Breast epithelium (tissue), 3 donors: ENCODE measurements around the gene DR1.
"Not testable (repeated sequence)": the region's sequence is repeated elsewhere in the genome, so short reads cannot be mapped to it uniquely, and the experiment has no call there.

Source experiments
- CTCF ChIP-seq, 3 donors: fragments of 450-650 bp; IDR thresholded peaks; one replicate each; pipeline ENCODE4 v1.5.1; 2016 to 2017; ENCODE audit warnings: antibody characterized with exemption in 3 of 3, mild to moderate bottlenecking in 3 of 3, moderate library complexity in 3 of 3
- POLR2A ChIP-seq: fragments of 450-650 bp; IDR thresholded peaks from one replicate; pipeline ENCODE4 v1.6.1; 2016; ENCODE audit warnings: antibody characterized with exemption, mild to moderate bottlenecking, moderate library complexity
- POLR2AphosphoS5 ChIP-seq, 3 donors: sonication (generic); formaldehyde crosslinking; IDR thresholded peaks; one replicate each; pipeline ENCODE4 v1.6.1; 2017; ENCODE audit warnings: antibody characterized with exemption in 3 of 3

GRCh38 chr1:93351346-93351745, 5.6 kb downstream of the DR1 start:
- TF ChIP-seq CTCF (IDR thresholded peaks at IDR 0.05); POLR2AphosphoS5 (IDR thresholded peaks at IDR 0.05); POLR2A: not testable (repeated sequence)
